K562 (cell line): ENCODE results near the gene FBXW9. TPM values are rescaled to one million over a fixed set of nuclear protein-coding genes. Genes with fewer than 3 reads are reported as not detected.

Experiments used
- ATF4 ChIP-seq: fragments of 450-650 bp; formaldehyde crosslinking; IDR thresholded peaks from 2 replicates; pipeline ENCODE4 v1.4.0; 2022; ENCODE audit warnings: mild to moderate bottlenecking, moderate library complexity
- CREM ChIP-seq: IDR thresholded peaks from 2 replicates; pipeline ENCODE4 v1.6.1; 2014; ENCODE audit warnings: antibody characterized with exemption, low read depth
- E2F4 ChIP-seq: sonication (generic); formaldehyde crosslinking; IDR thresholded peaks from 2 replicates; pipeline ENCODE4 v1.8.0; 2022; ENCODE audit warnings: mild to moderate bottlenecking, low read depth, missing genetic modification reagents
- E2F6 ChIP-seq, 2 experiments: IDR thresholded peaks; 2 replicates each; pipeline ENCODE4 v1.6.1; 2011; ENCODE audit warnings: borderline replicate concordance in 1 of 2, control low read depth in 1 of 2, low read depth in 1 of 2, low read length in 1 of 2, mild to moderate bottlenecking in 1 of 2, mixed read lengths in 1 of 2, moderate library complexity in 1 of 2; ENCODE audit not compliant: insufficient read depth in 1 of 2, insufficient read length in 1 of 2, poor library complexity in 1 of 2, severe bottlenecking in 1 of 2; ENCODE audit errors: extremely low read depth in 1 of 2
- ESRRA ChIP-seq: fragments of 450-650 bp; IDR thresholded peaks from 2 replicates; pipeline ENCODE4 v1.6.1; 2014; ENCODE audit warnings: low read depth, mild to moderate bottlenecking, moderate library complexity, borderline replicate concordance
- EZH2 ChIP-seq: IDR thresholded peaks from 2 replicates; pipeline ENCODE4 v1.6.1; 2012; ENCODE audit warnings: low read depth, mild to moderate bottlenecking, inconsistent platforms, low read length, borderline replicate concordance
- FOXK2 ChIP-seq, 2 experiments: fragments of 450-650 bp; IDR thresholded peaks in 1 of 2; conservative IDR thresholded peaks in 1 of 2; 2 replicates each; pipeline ENCODE4 v1.6.1; 2016; ENCODE audit warnings: low read depth in 2 of 2, mild to moderate bottlenecking in 1 of 2
- FOXP1 ChIP-seq: sonication (generic); formaldehyde crosslinking; IDR thresholded peaks from 2 replicates; pipeline ENCODE4 v1.8.0; 2022; ENCODE audit warnings: mild to moderate bottlenecking, missing genetic modification reagents
- GATAD2B ChIP-seq: fragments of 450-650 bp; IDR thresholded peaks from 2 replicates; pipeline ENCODE4 v1.6.1; 2017; ENCODE audit warnings: mild to moderate bottlenecking, borderline replicate concordance
- JUND ChIP-seq, 2 experiments: IDR thresholded peaks; 2 replicates in 1 of 2; 3 replicates in 1 of 2; pipeline ENCODE4 v1.6.1; 2011; ENCODE audit warnings: borderline replicate concordance in 2 of 2, low read depth in 2 of 2, low read length in 2 of 2, improper control_type of control experiment in 1 of 2, missing biosample characterization in 1 of 2, missing genetic modification characterization in 1 of 2, missing genetic modification reagents in 1 of 2
- KDM1A ChIP-seq, 2 experiments: fragments of 450-650 bp; IDR thresholded peaks; 2 replicates each; pipeline ENCODE4 v1.6.1; 2016; ENCODE audit warnings: mild to moderate bottlenecking in 2 of 2
- MLLT1 ChIP-seq, 2 experiments: fragments of 450-650 bp; IDR thresholded peaks; 2 replicates each; pipeline ENCODE4 v1.6.1; 2016
- MNT ChIP-seq, 2 experiments: fragments of 450-650 bp; conservative IDR thresholded peaks; 2 replicates each; pipeline ENCODE4 v1.6.1; 2017; ENCODE audit warnings: mild to moderate bottlenecking in 2 of 2, moderate library complexity in 2 of 2
- NCOA6 ChIP-seq: fragments of 450-650 bp; IDR thresholded peaks from 2 replicates; pipeline ENCODE4 v1.6.1; 2017; ENCODE audit warnings: mild to moderate bottlenecking
- RB1 ChIP-seq: fragments of 450-650 bp; IDR thresholded peaks from 2 replicates; pipeline ENCODE4 v1.6.1; 2017; ENCODE audit warnings: low read depth, mild to moderate bottlenecking
- RUNX1 ChIP-seq: sonication (generic); IDR thresholded peaks from 2 replicates; pipeline ENCODE4 v1.6.1; 2016; ENCODE audit warnings: antibody characterized with exemption, low read depth
- SMARCC2 ChIP-seq: fragments of 450-650 bp; IDR thresholded peaks from 2 replicates; pipeline ENCODE4 v1.6.1; 2017; ENCODE audit warnings: antibody characterized with exemption, moderate library complexity, mild to moderate bottlenecking, low read depth
- SP2 ChIP-seq: IDR thresholded peaks from 2 replicates; pipeline ENCODE4 v1.6.1; 2011; ENCODE audit warnings: mild to moderate bottlenecking, low read depth, low read length, moderate library complexity; ENCODE audit not compliant: poor library complexity, severe bottlenecking; ENCODE audit errors: extremely low read depth
- TBP ChIP-seq: optimal IDR thresholded peaks from 2 replicates; pipeline ENCODE3; 2011; ENCODE audit warnings: low read depth, low read length, improper control_type of control experiment
- ZNF431 ChIP-seq: sonication (generic); formaldehyde crosslinking; IDR thresholded peaks from 2 replicates; pipeline ENCODE4 v1.8.0; 2022; ENCODE audit warnings: mild to moderate bottlenecking, missing genetic modification reagents
- polyA plus RNA-seq, 8 experiments: library from polyadenylated mRNA; depleted of rRNA in 4 of 8; stranded (reverse) in 5 of 8; unstranded in 3 of 8; fragments of >200 nt; fragmentation: Nextera tagmentation in 2 of 8; fragmentation: Illumina TruSeq in 1 of 8; extraction: Ambion mirVana in 2 of 8; extraction: Trizol in 1 of 8; gene quantifications; 2 replicates each; pipeline versions ENCODE4 v1.2.1 to v1.2.3, GENCODE V29; 2011 to 2014; ENCODE audit warnings: inconsistent platforms in 1 of 8, missing spikeins in 1 of 8
- total RNA-seq, 7 experiments: library from RNA; depleted of rRNA in 6 of 7; stranded (reverse); fragments of >200 nt in 6 of 7; fragmentation: Illumina TruSeq in 2 of 7; extraction: Trizol in 2 of 7; gene quantifications; 2 replicates each; pipeline versions ENCODE4 v1.2.1 to v1.2.3, GENCODE V29; 2011 to 2021; ENCODE audit warnings: low replicate concordance in 1 of 7

The FBXW9 gene
- total and polyA plus RNA-seq, 9 of the 15 experiments (the other 6 are each of a cell fraction or from before 2014, with no cell fraction given), result 0.23 to 21.7 (median 6.2) TPM

- TF ChIP-seq ATF4 (CRISPR knock-in tag) (no peak), NCOA6 (no peak), SP2 (no peak), RB1 (peak; percentile 55; the same call in 1 of the 2 replicates), RUNX1 (0 out of 2 replicates have a peak, but pooled peaks have one; percentile 45), E2F6 (IDR thresholded peaks at IDR 0.05; ENCODE audit: borderline replicate concordance in 1 of 2, extremely low read depth in 1 of 2, insufficient read depth in 1 of 2, insufficient read length in 1 of 2, low read depth in 1 of 2, low read length in 1 of 2, poor library complexity in 1 of 2, severe bottlenecking in 1 of 2) (peak; percentile 66 to 78), FOXP1 (CRISPR knock-in tag) (peak; percentile 89; the same call in 1 of the 2 replicates), FOXK2 (conservative IDR thresholded peaks at IDR 0.05 in 1 of 2, IDR thresholded peaks at IDR 0.05 in 1 of 2; ENCODE audit: low read depth in 2 of 2) (no peak), ESRRA (peak; percentile 81; the same call in 1 of the 2 replicates), TBP (peak; percentile 99), MLLT1 (IDR thresholded peaks at IDR 0.05) (peak in 1 of 2 experiments; percentile 64; a peak in 2 of 4 replicates), CREM (peak; percentile 82), MNT (conservative IDR thresholded peaks at IDR 0.05) (peak in 1 of 2 experiments; percentile 51; a peak in 2 of 4 replicates), ZNF431 (CRISPR knock-in tag) (no peak), GATAD2B (no peak), SMARCC2 (no peak), EZH2 (no peak), JUND (IDR thresholded peaks at IDR 0.05; ENCODE audit: borderline replicate concordance, low read depth, low read length) (peak; percentile 37; the same call in 1 of the 2 replicates), JUND (tag; IDR thresholded peaks at IDR 0.05; ENCODE audit: borderline replicate concordance, low read depth, low read length) (no peak), KDM1A (IDR thresholded peaks at IDR 0.05) (0 out of 4 replicates have a peak, but pooled peaks of 1 of the 2 experiments have one; percentile 22), E2F4 (0 out of 2 replicates have a peak, but pooled peaks have one; percentile 51)
Observed at GRCh38 chr19:12639901-12640613, 56.4 kb downstream of the FBXW9 start (continued).
